ENCODE data around the gene TINAGL1.

TINAGL1 gene

DNA sequence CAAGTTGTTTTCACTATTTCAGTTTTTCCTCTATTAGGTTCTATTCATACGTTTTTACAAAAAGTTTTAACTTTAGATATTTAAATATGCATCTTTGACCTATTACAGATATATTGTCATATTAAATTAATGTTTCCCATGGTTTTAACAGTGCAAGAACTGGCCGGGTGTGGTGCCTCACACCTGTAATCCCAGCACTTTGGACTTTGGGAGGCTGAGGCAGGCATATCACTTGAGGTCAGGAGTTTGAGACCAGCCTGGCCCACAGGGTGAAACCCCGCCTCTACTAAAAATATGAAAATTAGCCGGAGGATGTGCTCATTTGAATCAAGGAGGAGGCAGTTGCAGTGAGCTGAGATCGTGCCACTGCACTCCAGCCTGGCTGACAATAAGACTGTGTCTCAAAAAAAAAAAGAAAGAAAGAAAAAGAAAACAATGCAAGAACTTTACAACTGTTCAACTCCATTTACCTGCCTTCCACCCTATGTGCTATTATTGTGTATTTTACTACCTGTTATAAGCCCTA is 19.8 kb upstream of the TINAGL1 start:
- TF ChIP-seq ZFX (IDR thresholded peaks at IDR 0.05) = no peak
- TF ChIP-seq, protein P1, sequence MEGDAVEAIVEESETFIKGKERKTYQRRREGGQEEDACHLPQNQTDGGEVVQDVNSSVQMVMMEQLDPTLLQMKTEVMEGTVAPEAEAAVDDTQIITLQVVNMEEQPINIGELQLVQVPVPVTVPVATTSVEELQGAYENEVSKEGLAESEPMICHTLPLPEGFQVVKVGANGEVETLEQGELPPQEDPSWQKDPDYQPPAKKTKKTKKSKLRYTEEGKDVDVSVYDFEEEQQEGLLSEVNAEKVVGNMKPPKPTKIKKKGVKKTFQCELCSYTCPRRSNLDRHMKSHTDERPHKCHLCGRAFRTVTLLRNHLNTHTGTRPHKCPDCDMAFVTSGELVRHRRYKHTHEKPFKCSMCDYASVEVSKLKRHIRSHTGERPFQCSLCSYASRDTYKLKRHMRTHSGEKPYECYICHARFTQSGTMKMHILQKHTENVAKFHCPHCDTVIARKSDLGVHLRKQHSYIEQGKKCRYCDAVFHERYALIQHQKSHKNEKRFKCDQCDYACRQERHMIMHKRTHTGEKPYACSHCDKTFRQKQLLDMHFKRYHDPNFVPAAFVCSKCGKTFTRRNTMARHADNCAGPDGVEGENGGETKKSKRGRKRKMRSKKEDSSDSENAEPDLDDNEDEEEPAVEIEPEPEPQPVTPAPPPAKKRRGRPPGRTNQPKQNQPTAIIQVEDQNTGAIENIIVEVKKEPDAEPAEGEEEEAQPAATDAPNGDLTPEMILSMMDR (conservative IDR thresholded peaks at IDR 0.05) = no peak
- H3K27ac ChIP-seq = no peak overlapping the region

DNA sequence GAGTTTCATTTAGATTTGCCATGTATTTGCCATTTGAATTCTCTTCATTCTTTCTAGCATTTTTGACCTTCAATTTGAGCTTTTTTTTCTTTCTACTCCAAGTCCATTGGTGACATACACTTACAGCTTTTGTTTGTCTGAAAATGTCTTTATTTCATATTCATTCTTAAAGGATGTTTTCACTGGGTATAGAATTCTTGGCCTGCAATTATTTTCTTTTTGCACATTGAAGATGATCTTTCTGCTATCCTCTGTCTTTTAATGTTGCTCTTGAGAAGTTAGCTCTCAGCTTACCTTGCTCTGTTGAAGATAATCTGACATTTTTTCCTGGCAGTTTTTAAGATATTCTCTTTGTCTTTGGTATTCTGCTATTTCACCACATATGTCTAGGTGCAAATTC is 16.6 kb upstream of the TINAGL1 start:
- no peak for TF ChIP-seq ZFX (IDR thresholded peaks at IDR 0.05)
- TF ChIP-seq, protein P1 (conservative IDR thresholded peaks at IDR 0.05) = no peak
- H3K27ac ChIP-seq = no peak overlapping the region

DNA sequence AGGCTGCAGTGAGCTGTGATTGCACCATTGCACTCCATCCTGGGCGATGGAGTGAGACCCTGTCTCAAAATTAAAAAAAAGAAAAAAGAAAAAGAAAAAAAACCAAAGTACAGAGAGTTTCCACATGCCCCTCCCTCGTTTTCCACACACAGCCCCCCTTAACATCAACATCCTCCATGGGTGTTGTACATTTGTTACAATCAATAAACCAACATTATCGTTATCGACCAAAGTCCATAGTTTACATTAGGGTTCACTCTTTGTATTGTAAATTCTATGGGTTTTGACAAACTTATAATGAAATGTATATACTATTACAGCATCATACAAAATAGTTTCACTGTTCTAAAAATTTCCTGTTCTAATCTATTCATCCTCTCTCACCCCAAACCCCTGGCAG is 15.9 kb upstream of the TINAGL1 start:
- TF ChIP-seq, protein P1 (conservative IDR thresholded peaks at IDR 0.05) = no peak
- no peak for TF ChIP-seq ZFX (IDR thresholded peaks at IDR 0.05)
- H3K27ac ChIP-seq = no peak overlapping the region

DNA sequence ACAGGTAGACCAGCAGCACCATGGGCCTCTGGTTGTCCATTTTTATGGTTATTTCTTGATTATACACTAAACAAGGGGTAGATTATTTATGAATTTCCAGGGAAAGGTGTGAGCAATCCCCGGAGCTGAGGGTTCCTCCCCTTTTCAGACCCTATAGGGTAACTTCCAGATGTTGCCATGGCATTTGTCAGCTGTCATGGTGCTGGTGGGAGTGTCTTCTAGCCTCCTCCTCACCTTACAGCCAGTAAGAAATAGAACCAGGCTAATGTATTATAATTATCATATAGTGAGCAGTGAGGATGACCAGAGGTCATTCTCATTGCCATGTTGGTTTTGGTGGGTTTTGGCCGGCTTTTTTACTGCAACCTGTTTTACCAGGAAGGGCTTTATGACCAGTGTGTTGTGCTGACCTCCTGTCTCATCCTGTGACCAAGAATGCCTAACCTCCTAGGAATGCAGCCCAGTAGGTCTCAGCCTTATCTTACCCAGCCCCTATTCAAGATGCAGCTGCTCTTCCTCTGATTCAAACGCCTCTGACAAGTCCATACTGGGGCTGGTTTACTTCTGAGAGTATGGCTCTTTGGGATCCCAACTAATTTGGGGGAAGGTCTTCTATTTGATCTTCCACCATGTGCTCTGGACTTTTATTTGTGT is 13.5 kb upstream of the TINAGL1 start:
- no peak for TF ChIP-seq ZFX (IDR thresholded peaks at IDR 0.05)
- TF ChIP-seq, protein P1 (conservative IDR thresholded peaks at IDR 0.05) = no peak
- H3K27ac ChIP-seq = no peak overlapping the region

DNA sequence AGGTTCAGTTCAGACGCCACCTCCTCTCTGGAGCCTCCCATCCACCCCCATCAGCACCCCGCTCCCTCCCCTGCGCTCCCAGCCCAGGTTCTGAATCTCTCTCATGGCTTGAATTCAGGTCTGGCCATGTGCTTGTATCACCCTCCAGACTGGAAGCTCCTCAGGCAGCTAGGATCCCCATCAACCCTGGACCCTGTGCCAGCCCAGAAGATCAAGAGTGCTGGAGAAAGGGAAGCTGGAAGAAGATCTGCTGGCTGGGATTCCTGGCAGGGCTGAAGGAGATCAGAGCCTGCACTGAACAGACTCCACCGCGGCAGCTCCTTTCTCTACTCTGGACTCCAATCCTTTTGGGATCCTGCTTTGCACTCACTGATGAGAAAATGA is 11.7 kb upstream of the TINAGL1 start:
- TF ChIP-seq ZFX (IDR thresholded peaks at IDR 0.05) = no peak
- TF ChIP-seq, protein P1 (conservative IDR thresholded peaks at IDR 0.05) = no peak
- H3K27ac ChIP-seq = no peak overlapping the region

DNA sequence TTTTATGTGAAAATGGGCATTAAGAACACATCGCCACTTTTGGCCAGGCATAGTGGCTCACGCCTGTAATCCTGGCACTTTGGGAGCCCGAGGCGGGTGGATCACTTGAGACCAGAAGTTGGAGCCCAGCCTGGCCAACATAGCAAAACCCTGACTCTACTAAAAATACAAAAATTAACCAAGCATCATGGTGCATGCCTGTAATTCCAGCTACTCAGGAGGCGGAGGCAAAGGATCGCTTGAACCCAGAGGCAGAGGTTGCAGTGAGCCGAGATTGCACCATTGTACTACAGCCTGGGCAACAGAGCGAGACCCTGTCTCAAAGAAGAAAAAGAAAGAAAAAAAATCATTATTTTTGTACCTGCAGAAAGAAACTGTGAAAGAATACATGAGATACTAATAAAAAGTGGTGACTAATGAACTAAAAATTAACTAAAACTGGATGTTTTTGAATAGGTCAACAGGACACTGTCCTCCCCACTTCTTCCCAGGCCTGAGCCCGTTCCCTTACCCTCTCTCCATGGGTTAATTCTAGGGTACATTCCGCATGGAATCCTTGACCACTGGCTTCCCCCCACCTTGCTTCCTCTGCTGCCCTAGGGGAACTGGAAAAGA is 8.3 kb upstream of the TINAGL1 start:
- no peak overlapping the region for H3K27ac ChIP-seq
- TF ChIP-seq ZFX (IDR thresholded peaks at IDR 0.05) = no peak
- TF ChIP-seq, protein P1 (conservative IDR thresholded peaks at IDR 0.05) = no peak

DNA sequence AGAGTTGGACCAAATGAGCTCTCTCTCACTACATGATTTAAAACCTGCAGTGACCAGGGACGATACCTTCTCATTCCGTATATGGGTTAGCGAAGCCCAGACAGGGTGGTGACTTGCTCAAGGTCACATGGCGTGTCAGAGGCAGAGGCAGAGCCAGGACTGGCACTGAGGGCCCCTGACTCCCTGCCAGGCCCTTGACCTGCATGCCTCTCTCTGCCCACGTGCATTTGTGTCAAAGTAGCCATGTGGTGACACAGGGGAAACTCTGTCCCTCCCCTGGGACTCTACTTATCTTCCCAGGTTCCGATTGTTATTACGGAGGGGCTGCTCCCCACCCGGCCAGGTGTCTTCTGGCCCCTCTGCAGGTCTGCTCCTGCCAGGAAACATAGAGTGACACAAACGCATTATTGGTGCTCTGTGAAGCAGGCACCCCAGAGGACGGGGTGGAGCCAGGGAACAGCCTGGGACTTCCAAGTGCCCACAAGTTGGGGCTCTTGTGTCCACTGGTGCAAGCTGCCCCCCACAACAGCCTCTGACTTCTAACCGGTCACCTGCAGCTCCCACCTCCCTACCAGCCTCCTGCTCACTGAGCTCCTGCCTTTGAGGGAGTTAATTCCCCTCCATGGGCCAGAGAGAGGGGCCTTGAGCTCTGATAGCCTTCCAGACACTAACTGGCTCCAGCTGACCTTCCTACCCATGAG is 7.3 kb upstream of the TINAGL1 start:
- no peak for TF ChIP-seq ZFX (IDR thresholded peaks at IDR 0.05)
- TF ChIP-seq, protein P1 (conservative IDR thresholded peaks at IDR 0.05) = no peak
- no peak overlapping the region for H3K27ac ChIP-seq

All from C4-2B (cell line).